HepG2 (cell line): Measurements from ENCODE around the gene DIPK1A. TPM values are rescaled to one million over a fixed set of nuclear protein-coding genes. Genes with fewer than 3 reads are reported as not detected.

Experiments
- CC2D1A ChIP-seq: sonication (generic); formaldehyde crosslinking; IDR thresholded peaks from 2 replicates; pipeline ENCODE4 v1.8.1; 2023; ENCODE audit warnings: mild to moderate bottlenecking, missing genetic modification reagents
- IRF2 ChIP-seq: IDR thresholded peaks from 2 replicates; pipeline ENCODE4 v1.6.1; 2018; ENCODE audit warnings: missing genetic modification reagents, missing compliant biosample characterization
- ZEB1 ChIP-seq: IDR thresholded peaks from 2 replicates; pipeline ENCODE4 v1.6.1; 2012; ENCODE audit warnings: mild to moderate bottlenecking, low read depth, inconsistent platforms; ENCODE audit not compliant: insufficient replicate concordance
- ZNF614 ChIP-seq: IDR thresholded peaks from 2 replicates; pipeline ENCODE4 v1.6.1; 2018; ENCODE audit warnings: missing biosample characterization, missing genetic modification reagents, inconsistent platforms, borderline replicate concordance
- polyA plus RNA-seq, 8 experiments: library from polyadenylated mRNA; depleted of rRNA in 3 of 8; stranded (reverse) in 7 of 8; unstranded in 1 of 8; fragments of >200 nt; fragmentation: Illumina TruSeq in 4 of 8; extraction: Trizol in 4 of 8; gene quantifications; 2 replicates each; pipeline versions ENCODE4 v1.2.1 to v1.2.3, GENCODE V29; 2011 to 2016; ENCODE audit warnings: low read depth in 4 of 8, missing spikeins in 1 of 8, mixed read lengths in 1 of 8; ENCODE audit not compliant: insufficient read depth in 1 of 8
- total RNA-seq, 5 experiments: library from RNA; depleted of rRNA; stranded (reverse); fragments of >200 nt; fragmentation: Illumina TruSeq; extraction: Trizol; gene quantifications; 2 replicates each; pipeline ENCODE4 v1.2.3, GENCODE V29; 2016; ENCODE audit warnings: low read depth in 1 of 5
- TF ChIP-seq, protein P1 (sequence below): sonication (generic); formaldehyde crosslinking; IDR thresholded peaks from 2 replicates; pipeline ENCODE4 v1.4.0; 2020; ENCODE audit warnings: mild to moderate bottlenecking, missing genetic modification reagents
- TF ChIP-seq, protein P2 (sequence below): sonication (generic); formaldehyde crosslinking; IDR thresholded peaks from 2 replicates; pipeline ENCODE4 v1.5.0; 2020; ENCODE audit warnings: missing genetic modification reagents
- TF ChIP-seq, protein P3 (sequence below): sonication (generic); formaldehyde crosslinking; IDR thresholded peaks from 2 replicates; pipeline ENCODE4 v1.8.0; 2022; ENCODE audit warnings: mild to moderate bottlenecking, missing genetic modification reagents, moderate library complexity
- TF ChIP-seq, protein P4 (sequence below): IDR thresholded peaks from 2 replicates; pipeline ENCODE4 v1.6.1; 2018; ENCODE audit warnings: missing genetic modification reagents, mild to moderate bottlenecking, missing compliant biosample characterization
- TF ChIP-seq, protein P5 (sequence below): sonication (generic); formaldehyde crosslinking; IDR thresholded peaks from 2 replicates; pipeline ENCODE4 v1.5.0; 2020; ENCODE audit warnings: mild to moderate bottlenecking, missing genetic modification reagents

The DIPK1A gene
- total and polyA plus RNA-seq, 2 of the 13 experiments (the other 11 are each of a cell fraction or from before 2014, with no cell fraction given): 8.4 TPM

DNA sequence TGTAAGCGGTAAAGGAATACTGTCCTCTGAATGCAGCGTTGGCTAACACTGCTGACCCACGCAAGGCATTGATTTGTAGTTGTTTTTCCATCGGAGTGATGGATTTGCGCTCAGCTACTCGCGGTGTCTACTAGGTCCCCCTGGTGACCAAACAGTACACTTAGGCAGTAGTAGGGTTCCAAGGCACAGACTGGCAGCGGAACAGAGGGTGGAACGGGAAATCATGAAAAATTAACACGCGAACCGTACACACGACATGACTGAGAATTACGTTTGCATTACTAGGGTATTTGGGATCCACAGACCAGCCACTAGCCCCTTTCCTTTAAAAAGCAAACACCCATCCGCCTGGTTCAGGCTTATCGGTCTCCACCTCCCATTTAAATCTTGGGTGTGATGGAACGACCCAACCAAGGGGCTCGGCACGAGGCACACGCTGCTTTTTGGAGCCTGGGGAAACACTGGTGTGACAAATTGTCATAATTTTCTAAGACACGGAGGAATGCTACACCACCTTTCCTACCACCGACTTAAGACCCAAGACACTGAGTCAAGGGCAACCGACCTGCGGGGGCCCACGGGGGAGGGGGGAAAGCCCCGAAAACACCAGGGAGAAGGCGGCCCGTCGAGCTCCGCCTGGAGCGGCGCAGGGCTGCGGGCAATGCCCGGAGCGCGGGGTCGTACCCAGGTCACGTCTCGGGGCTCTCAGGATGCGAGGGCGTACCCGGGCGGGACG lies 699 bp downstream of the DIPK1A start (continued):
- TF ChIP-seq, protein P1, sequence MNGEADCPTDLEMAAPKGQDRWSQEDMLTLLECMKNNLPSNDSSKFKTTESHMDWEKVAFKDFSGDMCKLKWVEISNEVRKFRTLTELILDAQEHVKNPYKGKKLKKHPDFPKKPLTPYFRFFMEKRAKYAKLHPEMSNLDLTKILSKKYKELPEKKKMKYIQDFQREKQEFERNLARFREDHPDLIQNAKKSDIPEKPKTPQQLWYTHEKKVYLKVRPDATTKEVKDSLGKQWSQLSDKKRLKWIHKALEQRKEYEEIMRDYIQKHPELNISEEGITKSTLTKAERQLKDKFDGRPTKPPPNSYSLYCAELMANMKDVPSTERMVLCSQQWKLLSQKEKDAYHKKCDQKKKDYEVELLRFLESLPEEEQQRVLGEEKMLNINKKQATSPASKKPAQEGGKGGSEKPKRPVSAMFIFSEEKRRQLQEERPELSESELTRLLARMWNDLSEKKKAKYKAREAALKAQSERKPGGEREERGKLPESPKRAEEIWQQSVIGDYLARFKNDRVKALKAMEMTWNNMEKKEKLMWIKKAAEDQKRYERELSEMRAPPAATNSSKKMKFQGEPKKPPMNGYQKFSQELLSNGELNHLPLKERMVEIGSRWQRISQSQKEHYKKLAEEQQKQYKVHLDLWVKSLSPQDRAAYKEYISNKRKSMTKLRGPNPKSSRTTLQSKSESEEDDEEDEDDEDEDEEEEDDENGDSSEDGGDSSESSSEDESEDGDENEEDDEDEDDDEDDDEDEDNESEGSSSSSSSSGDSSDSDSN: peak; percentile 54; the same call in 1 of the 2 replicates
- TF ChIP-seq, protein P2, sequence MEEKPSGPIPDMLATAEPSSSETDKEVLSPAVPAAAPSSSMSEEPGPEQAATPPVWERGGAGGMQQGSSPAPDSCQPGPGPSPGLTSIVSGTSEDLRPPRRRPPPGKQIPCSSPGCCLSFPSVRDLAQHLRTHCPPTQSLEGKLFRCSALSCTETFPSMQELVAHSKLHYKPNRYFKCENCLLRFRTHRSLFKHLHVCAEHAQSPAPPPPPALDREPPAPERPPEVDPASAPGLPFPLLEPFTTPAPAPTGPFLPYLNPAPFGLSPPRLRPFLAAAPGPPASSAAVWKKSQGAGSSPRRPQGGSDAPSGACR (CRISPR knock-in tag): peak; percentile 72; the same call in 1 of the 2 replicates
- TF ChIP-seq, protein P3, sequence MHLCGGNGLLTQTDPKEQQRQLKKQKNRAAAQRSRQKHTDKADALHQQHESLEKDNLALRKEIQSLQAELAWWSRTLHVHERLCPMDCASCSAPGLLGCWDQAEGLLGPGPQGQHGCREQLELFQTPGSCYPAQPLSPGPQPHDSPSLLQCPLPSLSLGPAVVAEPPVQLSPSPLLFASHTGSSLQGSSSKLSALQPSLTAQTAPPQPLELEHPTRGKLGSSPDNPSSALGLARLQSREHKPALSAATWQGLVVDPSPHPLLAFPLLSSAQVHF (CRISPR knock-in tag): no peak
- TF ChIP-seq, protein P4, sequence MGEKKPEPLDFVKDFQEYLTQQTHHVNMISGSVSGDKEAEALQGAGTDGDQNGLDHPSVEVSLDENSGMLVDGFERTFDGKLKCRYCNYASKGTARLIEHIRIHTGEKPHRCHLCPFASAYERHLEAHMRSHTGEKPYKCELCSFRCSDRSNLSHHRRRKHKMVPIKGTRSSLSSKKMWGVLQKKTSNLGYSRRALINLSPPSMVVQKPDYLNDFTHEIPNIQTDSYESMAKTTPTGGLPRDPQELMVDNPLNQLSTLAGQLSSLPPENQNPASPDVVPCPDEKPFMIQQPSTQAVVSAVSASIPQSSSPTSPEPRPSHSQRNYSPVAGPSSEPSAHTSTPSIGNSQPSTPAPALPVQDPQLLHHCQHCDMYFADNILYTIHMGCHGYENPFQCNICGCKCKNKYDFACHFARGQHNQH: peak; percentile 67; the same call in 1 of the 2 replicates
- TF ChIP-seq ZNF614 (CRISPR knock-in tag) (peak; percentile 58; the same call in 1 of the 2 replicates), ZEB1 (peak; percentile 38), IRF2 (CRISPR knock-in tag) (peak; percentile 77; the same call in 1 of the 2 replicates), CC2D1A (no peak)
- TF ChIP-seq, protein P5, sequence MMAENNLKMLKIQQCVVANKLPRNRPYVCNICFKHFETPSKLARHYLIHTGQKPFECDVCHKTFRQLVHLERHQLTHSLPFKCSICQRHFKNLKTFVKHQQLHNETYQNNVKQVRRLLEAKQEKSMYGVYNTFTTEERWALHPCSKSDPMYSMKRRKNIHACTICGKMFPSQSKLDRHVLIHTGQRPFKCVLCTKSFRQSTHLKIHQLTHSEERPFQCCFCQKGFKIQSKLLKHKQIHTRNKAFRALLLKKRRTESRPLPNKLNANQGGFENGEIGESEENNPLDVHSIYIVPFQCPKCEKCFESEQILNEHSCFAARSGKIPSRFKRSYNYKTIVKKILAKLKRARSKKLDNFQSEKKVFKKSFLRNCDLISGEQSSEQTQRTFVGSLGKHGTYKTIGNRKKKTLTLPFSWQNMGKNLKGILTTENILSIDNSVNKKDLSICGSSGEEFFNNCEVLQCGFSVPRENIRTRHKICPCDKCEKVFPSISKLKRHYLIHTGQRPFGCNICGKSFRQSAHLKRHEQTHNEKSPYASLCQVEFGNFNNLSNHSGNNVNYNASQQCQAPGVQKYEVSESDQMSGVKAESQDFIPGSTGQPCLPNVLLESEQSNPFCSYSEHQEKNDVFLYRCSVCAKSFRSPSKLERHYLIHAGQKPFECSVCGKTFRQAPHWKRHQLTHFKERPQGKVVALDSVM: peak; percentile 30; the same call in 1 of the 2 replicates
